HG02571 (cell line): Measurements from ENCODE around the gene TIMM17A.

Experiments
- ATAC-seq: cut with Tn5 transposase; IDR thresholded peaks from one replicate; pipeline ENCODE4 v1.9.1; 2021; ENCODE audit warnings: mild to moderate bottlenecking, moderate library complexity; ENCODE audit not compliant: unreplicated experiment

The TIMM17A gene

GRCh38 chr1:201982623-201983379 lies 27.5 kb downstream of the TIMM17A start, which contains the start of gene RNPEP:
Gene RNPEP (plus strand): TSS chr1:201982648. CDS start chr1:201982667, 19 bp downstream.
- ATAC-seq: peak; percentile 69

- no peak for ATAC-seq
These were observed 28.1 kb downstream of the TIMM17A start for GRCh38 chr1:201983380-201983805.

GRCh38 chr1:201984446-201984845 lies 29.1 kb downstream of the TIMM17A start:
- ATAC-seq: no peak

- no peak for ATAC-seq
These were observed 30.1 kb downstream of the TIMM17A start for GRCh38 chr1:201985355-201985754.

- ATAC-seq: no peak
These were observed 33.3 kb downstream of the TIMM17A start for GRCh38 chr1:201988601-201989000.

- ATAC-seq: no peak
These were observed 34.2 kb downstream of the TIMM17A start for GRCh38 chr1:201989354-201990128.

- no peak for ATAC-seq
These were observed 35.1 kb downstream of the TIMM17A start for GRCh38 chr1:201990427-201990826.

- no peak for ATAC-seq
These were observed 44.4 kb downstream of the TIMM17A start for GRCh38 chr1:201999625-202000238.

GRCh38 chr1:202002507-202002906 lies 47.2 kb downstream of the TIMM17A start:
- no peak for ATAC-seq

GRCh38 chr1:202004711-202005110 lies 49.4 kb downstream of the TIMM17A start:
- no peak for ATAC-seq

- no peak for ATAC-seq
These were observed 50.7 kb downstream of the TIMM17A start for GRCh38 chr1:202005958-202006357.

GRCh38 chr1:202007304-202007703 lies 52.0 kb downstream of the TIMM17A start:
- ATAC-seq: no peak

- no peak for ATAC-seq
These were observed 52.6 kb downstream of the TIMM17A start for GRCh38 chr1:202007805-202008489.

GRCh38 chr1:202009326-202010179 lies 54.2 kb downstream of the TIMM17A start:
- ATAC-seq: no peak

GRCh38 chr1:202010180-202011015 lies 55.1 kb downstream of the TIMM17A start, which contains the start of gene ELF3:
Gene ELF3 (plus strand): TSS chr1:202010587. CDS start chr1:202011137, 550 bp downstream.
- peak; percentile 80 for ATAC-seq

- no peak for ATAC-seq
These were observed 56.7 kb downstream of the TIMM17A start for GRCh38 chr1:202011994-202012393.

- no peak for ATAC-seq
These were observed 57.5 kb downstream of the TIMM17A start for GRCh38 chr1:202012544-202013478.

- no peak for ATAC-seq
These were observed 58.3 kb downstream of the TIMM17A start for GRCh38 chr1:202013603-202014002.
